NCI-H187 (cell line): ENCODE data around the gene CTSZ.
"Not testable (repeated sequence)": the region's sequence is repeated elsewhere in the genome, so short reads cannot be mapped to it uniquely, and the experiment has no call there.

Experiments used
- DNase-seq, 2 experiments: peaks; one replicate each; lab custom pipeline; 2025; lab: John Stamatoyannopoulos, UW

Gene CTSZ

DNA sequence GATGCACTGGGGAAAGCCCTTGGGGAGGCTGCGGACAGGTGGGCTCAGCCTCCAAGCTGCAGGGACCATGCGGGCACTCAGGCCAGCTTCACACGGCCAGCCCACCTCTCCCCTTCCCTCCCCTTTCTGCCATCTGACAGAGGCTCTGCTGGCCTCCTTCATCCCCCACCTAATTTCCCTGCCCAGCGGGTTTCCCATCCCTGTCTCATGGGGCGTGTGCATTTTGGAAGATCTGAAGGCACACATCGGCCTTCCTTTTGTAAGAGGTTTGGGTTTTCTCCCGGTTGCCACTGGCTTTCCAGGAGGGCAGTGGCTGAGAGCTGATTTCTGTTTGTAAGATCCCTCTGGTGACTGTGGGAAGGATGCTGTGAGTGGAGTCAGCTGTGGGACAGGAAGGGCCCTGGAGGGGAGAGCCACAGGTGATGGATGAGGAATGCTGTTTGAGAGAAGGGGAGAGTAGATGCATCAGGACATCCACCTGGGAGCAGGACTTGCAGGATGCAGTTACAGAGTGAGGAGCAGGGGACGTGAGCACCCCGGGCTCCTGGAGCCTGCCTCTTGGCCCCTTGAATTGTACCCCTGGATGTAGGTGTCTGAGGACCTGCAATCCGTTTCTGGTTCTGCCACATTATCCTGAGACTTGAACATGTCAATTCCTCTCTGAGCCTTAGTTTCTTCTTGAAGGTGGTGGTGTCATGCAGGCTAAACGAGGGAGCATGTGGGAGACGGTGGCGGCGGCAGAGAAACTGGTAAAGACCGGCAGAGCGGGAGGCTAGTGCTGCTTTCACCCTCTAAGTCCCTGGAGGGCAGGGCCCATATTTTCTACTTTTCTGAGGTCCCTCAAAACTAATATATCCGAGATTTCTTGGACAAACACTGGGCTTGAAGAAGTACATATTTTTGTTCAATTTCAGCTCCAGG, 6.2 kb upstream of the CTSZ start:
- DNase-seq: no peak

DNA sequence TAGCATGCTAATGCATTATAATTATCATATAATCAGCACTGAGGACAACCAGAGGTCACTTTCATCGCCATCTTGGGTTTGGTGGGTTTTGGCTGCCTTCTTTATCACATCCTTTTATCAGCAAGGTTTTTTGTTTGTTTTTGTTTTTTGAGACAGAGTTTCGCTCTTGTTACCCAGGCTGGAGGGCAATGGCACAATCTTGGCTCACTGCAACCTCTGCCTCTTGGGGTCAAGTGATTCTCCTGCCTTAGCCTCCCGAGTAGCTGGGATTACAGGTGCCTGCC, 4.8 kb upstream of the CTSZ start:
- DNase-seq: not testable (repeated sequence)

DNA sequence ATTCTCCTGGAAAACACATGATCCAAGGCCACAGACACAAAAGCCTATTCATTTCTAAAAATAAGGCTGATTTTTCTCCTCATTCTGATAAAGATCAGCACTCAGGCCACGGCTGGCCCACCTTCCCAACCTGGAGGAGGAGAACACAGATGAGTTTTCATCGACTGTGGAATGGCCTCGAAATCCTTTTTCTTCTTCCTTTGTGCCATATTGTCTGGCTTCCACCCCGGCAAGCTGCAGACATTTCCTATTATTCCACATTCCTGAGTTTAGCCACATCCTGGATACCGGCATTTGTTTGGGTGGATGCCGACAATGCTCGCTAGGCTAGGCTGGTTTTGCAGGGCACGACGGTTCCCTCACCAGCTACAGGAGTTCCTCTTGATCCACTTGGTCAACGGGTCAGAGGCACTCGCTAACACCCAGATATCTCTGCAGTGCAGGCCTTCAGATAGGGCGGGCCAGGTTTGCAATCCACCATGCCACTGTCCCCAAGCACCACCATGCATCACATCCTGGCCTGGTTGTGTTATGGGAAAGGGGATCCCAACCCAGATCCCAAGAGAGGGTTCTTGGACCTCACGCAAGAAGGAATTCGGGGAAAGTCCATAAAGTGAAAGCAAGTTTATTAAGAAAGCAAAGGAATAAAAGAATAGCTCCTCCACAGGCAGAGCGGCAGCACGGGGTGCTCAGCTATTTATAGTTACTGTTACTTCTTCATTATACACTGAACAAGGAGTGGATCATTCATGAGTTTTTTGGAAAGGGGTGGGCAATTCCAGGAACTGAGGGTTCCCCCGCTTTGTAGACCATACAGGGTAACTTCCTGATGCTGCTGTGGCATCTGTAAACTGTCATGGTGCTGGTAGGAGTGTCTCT, 4.2 kb upstream of the CTSZ start:
- no peak for DNase-seq

DNA sequence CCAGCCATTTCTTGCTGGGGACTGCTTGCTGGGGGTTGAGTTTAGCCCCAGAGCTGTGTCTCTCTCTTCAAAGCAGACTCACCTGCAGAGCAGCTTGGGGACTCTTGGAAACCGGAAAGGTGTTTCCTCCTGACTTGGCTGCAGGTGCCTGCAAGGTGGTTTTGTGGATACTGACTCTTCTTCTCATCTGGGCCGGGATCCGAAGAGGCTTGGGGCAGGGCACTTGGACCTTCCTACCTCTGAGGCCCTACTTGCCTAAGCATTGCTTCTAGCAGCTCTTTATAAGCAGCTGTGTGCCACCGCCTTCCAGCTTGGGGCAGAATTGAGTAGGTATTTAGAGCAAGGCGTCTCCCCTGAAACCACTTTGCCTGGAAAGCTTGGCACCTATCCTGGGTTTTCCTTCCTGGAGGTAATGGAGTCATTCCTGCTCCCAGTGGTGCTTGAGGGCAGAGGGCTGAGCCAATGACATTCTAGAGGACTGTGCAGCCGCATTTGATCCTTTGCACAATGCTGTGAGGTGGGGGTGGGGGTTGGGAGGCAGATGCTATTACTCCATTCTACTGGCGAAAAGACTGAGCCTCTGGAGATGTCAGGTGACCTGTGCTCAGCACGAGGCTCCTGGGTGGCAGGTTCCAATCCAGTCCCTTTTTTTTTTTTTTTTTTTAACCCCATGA, 3.4 kb upstream of the CTSZ start:
- no peak for DNase-seq

DNA sequence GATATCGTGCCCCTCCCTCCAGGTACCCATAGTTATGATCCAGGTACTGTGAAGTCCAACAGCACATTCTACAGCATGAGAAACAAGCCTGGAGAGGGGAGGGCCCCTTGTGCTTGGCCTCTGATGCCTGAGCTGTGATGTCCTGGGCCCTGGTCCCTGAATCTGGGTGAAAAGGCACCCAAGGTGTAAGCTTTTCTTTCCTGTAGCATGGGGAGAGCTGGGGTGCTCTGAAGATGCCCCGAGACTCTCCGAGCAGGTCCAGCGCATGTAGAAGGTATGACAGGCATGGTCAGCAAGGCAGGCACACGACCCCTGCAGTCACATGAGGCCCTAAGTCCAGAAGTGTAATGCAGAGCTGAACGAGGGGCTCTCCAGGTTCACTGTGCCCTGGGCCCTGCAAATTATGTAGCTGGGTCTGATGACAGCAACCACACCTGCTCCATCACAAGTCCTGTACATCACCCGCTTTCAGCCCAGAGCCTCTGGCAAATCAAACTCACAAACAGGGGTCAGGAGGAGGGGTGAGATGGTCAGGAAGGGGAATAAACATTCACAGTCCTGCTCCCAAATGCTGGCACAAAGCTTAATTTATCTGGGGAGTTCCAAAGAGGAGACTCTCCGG, 1.8 kb upstream of the CTSZ start:
- no peak for DNase-seq

DNA sequence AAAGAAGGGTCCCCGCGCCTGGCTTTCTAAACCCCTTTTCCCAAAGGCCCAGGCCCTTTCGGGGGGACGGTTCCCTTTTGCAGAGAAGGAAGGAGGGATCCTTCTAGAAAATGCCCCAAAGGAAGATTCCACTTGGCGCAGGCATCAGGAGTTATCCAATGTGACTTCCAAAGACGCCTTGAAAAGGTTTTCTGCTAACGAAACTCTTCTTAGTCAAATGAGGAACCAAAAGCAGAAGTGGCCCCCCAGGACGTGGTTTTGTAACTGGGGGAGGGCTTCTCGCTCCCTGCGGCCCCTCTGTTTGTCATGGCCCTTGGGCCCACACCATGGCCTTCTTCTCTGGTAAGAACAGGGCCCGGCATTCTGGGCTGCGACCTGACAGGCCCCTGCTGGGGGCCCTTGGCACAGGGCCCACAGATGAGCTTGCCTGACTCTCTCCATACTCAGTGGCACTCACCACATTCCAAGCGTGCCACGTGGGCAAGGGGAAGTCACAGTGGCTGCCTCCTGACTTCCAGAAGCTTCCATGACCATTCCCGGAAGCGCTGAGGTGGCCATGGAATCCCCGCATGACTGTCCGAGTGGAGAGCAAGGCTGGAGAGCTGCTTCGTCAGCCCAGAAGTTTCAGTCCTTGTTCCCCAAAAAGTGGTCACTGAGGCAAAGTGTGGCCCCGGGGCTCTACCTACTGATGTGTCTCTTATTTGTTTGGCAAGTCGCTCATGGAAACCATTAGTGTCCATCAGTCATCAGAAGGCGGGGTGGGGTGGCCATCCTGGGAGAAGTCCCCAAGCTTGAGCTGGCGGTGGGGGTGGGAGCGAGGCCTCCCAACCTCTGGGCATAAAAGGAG, 834 bp upstream of the CTSZ start:
- DNase-seq: no peak

DNA sequence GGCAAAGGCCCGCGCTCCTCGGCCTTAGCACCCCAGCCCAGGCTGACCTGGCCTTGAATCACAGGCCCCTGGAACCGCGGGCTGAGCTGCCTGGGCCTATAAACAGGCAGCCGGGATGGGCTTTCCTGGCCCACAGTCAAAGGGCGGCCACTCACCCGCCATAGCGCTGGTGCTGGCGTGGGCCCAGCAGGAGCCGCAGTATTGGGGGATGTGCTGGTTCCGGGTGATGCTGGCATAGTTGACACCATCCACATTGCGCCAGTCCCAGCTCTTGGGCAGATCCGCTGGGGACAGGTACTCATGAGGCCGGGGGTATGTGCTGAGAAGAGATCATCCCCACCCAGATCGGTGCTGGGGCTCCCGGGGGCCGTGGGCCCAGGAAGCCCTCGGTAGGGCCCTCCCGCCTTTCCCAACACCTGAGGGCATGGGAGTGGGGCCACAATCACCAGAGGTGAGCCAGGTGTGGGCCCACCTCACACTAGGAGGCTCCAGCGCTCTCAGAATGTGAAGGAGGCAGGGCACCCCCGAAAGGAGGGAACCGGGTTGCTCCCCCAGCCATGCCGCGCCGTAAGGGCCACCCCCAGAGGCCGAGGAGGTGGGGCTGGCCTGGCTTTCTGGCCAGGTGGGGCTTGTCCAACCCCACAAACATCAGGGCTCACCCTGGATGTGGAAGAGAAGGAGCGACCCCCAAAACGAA, 739 bp downstream of the CTSZ start:
- no peak for DNase-seq

DNA sequence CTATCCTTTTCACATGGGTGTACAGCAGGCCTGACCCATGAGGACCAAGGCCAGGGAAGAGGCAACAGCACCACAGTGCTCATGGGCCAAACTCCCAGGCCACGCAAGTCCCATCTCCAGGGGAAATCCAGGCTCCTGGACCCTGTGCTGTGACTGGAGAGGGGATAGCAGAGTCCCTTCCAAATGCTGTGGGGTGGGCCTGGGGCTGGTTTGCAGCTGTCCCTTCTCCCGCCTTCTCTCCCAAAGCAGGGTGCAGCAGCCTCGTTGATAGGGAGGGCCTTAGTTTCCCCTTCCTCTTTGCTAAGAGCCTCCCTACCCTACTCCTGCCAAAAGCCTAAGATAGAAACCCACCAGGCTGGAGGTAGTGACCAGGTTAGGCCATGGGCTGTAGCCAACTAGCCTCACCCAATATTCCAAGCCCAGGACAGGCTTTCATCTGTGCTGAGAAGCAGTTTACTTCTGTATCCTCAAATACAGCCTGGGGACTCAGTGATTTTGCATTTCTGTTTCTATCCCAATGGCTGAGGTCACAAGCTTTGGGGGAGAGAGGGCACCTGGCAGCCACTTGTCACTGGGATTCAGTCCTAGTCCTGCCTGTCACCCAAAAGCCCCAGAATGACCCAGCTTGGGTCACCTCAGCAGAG, 1.4 kb downstream of the CTSZ start:
- no peak for DNase-seq

DNA sequence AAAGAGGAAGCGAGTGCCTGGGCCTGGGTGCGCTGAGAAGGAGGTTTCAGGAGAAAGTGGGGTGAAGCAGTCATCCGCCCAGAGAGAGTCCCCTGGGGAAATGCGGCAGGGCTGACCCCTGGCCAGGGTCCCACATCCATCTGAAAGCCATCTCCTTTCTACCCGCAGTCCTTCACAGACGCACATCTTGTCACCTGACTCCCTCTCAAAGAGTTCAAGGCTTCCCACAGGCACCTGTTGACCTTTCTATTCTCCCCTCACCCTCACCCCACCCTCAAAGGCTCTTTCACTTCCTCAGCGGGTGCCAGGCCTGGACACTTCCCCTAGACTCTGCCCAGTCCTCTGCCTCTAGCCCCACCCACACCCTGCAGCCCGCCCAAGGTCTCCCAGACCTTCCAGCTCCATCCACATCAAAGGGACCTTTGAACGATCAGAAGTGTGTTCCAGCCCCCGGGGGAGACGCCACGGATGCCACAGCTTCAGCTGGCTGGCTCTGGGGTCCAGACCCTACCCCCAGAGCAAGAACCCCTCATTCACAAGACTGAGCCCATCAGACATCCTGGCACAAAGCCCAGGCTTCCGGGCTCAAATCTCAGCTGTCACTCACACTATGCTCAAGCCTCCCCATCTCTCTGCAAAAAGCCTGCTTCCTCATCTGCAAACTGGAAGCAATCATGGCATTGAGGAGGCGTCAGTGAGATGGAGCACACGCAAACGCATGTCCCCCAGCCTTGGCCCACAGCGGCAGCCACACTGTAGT, 2.1 kb downstream of the CTSZ start:
- no peak for DNase-seq

DNA sequence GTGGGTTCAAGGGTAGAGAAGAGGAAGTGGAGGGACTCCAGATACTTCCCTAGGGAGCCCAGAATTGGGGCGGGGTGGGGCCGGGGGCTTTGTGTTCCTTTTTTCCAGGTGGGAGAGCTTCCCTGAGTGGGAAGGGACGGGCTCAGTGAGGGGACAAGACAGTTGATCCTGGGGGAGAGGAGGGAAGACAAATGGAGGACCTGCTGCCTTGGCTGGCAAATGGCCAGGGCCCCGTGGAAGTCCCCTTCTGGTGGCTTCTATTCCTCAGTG, 2.6 kb downstream of the CTSZ start:
- DNase-seq: no peak

DNA sequence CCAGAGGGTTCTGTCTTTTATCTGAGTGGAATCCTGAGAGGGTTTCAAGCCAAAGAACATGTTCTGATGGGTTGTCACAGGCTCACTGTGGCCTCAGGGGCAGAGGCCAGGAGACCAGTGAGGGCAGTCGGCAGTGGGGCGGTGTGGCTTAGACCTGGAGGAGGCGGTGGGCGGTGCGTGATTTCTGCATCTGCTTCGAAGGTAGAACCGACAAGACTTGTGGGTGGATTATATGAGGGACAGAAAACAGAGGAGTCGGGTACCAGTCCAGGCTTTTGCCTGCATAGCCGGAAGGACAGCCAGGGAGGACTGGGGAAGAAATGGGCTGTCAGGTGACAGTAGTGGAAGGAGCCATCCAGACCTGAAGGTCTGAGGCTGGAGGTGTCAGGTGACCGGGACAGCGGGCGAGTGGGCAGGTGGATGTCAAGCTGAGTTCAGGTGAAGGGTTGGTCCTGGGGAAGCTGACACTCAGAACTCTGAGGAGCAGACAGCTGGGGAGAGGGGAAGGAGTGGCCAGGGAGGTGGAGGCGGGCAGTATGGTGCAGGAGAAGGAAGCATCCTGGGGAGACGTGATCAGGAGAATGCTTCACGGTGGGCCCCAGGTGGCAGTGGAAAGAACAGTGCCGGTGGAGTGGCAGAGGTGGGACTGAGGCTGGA, 3.1 kb downstream of the CTSZ start:
- no peak for DNase-seq

DNA sequence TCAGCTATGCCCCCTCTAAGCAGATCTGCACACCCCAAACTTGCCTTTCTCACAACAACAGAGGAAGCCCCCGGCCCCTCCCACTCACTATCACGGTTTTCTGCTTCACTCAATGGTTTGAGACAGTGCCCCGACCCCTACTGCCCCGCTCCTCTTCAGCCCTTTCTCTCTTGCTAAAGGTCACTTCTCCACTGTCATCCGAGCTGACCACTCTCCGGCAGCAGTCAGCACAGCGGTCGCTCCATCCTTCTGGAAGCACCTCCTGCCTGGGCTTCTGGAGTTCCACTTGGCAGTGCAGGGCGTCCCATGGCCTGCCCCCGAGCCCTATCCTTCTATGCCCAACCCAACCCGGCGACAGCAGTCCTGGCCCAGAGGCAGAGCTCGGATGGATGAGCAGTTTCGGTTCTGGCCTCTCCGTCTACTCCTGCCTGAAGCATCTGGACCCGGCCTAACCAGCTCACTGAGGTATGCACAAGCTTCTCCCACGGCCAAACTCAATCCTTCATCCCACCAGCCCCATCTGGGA, 4.1 kb downstream of the CTSZ start:
- DNase-seq: no peak

DNA sequence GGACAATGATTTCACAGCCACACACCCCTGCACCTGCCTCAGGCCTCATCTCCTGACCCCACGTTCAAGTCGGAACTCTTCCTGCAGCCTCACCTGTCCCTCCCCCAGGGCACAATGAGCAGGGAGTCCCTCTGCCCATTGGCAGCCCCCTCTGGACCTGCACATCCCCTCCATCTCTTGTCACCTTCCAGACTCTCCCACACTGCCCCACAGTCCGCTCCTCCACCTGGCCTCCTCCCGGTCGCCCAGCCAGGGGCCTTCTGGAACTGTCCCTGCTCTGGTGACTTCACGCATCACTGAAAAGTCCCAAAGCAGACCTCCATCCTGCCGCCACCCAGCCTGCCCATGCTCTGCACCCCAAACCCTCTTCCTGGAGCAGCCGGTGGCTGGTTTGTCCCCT, 4.7 kb downstream of the CTSZ start:
- DNase-seq: no peak

DNA sequence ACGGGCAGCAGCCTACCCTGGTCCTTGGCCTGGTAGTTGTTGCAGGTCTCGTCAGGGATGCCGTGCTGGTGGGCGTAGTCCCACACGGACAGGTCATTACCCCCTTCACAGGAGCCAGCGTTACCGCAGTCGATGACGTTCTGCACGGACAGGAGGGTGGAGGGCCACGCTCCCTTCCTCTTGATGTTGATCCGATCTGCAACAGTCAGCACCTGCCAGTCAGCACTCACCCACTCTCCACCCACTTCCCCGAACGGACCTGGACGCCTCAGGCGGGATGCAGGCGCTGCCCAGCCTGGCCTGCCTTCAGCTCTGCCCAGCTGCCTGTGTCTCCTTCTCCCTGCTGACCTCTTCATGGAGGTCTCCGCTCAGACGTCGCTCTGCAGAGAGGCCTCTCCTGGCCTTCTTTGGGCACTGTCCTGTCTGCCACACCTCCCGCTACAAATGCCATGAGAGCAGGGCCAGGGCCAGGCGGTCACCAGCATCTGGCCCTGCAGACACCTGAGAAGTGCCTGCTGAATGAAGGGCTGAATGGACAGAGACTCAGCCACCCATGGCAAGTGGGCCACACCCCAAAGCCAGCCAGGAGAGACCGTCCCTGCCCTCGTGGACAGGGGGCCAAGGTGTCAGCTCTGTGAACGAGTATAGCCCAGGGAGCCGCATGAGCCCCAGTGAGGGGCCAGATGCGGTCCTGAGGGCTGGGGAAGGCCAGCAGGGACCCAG, 5.4 kb downstream of the CTSZ start:
- DNase-seq: no peak

DNA sequence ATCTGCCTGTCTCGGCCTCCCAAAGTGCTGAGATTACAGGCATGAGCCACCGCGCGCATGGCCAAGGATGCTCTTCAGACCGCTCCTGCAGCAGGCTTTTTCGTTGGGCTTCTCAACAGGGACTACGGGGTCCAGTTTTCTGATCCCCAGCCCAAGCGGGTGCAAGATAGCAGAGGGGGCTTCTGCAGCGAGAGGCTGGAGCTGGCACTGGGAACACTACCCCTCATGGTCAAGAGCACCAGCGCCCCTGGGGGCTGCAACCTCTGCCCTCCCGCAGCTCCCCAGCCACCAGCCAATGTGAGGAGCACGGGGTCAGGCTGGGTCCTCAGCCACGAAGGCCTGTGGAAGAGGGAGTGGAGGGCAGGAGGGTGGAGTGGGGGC, 6.0 kb downstream of the CTSZ start:
- DNase-seq: no peak

DNA sequence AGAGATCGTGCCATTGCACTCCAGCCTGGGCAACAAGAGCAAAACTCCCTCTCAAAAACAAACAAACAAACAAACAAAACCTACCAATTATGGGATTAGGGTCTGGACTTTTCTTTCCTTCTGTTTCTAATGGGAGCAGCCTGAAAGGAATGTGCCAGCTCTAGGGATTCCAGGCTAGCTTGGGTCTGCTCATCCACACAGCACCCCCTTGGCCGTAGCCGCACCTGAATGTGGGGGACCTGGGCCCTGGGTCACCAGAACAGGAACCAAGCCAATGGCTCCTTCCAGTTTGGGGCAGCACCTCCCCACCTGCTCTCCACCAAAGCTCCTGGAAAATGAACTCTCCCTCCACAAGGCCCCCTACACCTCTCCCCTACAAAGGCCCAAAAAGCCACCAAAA, 6.7 kb downstream of the CTSZ start:
- DNase-seq: no peak

DNA sequence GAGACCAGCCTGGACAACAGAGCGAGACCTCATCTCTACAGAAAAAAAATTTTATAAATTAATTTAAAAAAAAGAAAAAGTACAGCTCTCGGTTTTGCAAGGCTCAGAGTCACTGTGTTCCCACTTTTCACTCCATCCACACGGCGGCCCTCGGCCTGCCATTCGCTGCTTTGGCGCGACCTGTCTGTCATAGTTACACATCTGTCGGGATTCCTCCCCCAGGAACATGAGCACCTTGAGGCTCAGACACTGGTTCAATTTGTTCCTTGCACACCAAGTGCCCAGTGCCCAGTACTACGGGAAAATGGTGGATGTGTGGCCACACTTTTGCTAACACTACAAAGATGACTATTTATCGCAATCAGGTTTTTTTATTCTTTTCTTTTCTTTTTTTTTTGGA, 8.4 kb downstream of the CTSZ start:
- DNase-seq: no peak

DNA sequence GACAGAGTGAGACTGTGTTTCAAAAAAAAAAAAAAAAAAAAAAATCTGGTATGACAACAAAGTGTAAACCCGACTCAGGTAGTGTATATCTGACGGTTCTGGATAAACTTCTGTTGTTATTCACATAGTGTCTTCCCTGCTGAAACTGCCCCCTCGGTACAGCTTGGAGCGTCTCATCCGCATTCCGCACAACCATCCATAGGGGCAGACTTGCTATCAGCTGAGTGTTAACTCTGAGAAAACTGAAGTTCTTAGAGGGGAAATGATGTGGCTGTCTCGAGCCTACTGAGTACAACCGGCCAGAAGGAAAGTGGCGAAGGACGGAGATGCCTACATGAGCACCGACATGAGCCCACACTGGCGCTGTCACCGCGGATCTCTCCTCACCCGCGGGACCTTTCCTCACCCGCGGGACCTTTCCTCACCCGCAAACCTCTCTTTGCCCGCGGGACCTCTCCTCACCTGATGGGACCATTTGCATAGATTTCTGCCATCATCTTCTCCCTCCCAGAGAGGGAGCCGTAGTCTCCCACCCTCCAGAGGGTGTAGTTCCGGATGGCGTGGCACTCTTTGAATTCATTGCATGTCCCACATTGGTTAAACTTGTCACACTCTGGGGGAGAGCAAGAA, 9.8 kb downstream of the CTSZ start:
- no peak for DNase-seq
